Measurements from ENCODE around the gene MLLT6.

MLLT6 gene

GRCh38 chr17:38685491-38685890 is 19.6 kb upstream of the MLLT6 start:
- no peak overlapping the region for H3K4me2 ChIP-seq
- TF ChIP-seq, protein P1, sequence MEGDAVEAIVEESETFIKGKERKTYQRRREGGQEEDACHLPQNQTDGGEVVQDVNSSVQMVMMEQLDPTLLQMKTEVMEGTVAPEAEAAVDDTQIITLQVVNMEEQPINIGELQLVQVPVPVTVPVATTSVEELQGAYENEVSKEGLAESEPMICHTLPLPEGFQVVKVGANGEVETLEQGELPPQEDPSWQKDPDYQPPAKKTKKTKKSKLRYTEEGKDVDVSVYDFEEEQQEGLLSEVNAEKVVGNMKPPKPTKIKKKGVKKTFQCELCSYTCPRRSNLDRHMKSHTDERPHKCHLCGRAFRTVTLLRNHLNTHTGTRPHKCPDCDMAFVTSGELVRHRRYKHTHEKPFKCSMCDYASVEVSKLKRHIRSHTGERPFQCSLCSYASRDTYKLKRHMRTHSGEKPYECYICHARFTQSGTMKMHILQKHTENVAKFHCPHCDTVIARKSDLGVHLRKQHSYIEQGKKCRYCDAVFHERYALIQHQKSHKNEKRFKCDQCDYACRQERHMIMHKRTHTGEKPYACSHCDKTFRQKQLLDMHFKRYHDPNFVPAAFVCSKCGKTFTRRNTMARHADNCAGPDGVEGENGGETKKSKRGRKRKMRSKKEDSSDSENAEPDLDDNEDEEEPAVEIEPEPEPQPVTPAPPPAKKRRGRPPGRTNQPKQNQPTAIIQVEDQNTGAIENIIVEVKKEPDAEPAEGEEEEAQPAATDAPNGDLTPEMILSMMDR (conservative IDR thresholded peaks at IDR 0.05; ENCODE audit: low read depth, low read length), result no peak
- no peak overlapping the region for H3K9ac ChIP-seq

GRCh38 chr17:38687286-38687685 is 17.8 kb upstream of the MLLT6 start:
- Histone ChIP-seq H4K20me1 (ENCODE audit: insufficient read depth) (no peaks in the 10 kb centered on the region), H3K9ac (no peak overlapping the region), H2AFZ (ENCODE audit: low read depth) (no peak overlapping the region), H3K27ac (no peak overlapping the region), H3K36me3 (ENCODE audit: insufficient read depth) (no peaks in the 10 kb centered on the region), H3K4me3 (IDR thresholded peaks at IDR 0.05; ENCODE audit: insufficient read depth, low read depth, low read length) (no peak overlapping the region), H3K27me3 (ENCODE audit: insufficient read depth, low read depth) (no peaks in the 10 kb centered on the region), H3K4me2 (no peak overlapping the region), H3K79me2 (ENCODE audit: insufficient read depth, low read depth) (no peaks in the 10 kb centered on the region), H3K4me1 (ENCODE audit: low read depth, poor library complexity, severe bottlenecking) (no peaks in the 10 kb centered on the region)
- TF ChIP-seq, protein P1 (conservative IDR thresholded peaks at IDR 0.05; ENCODE audit: low read depth, low read length), result no peak

More at GRCh38 chr17:38685491-38685890, 19.6 kb upstream of the MLLT6 start:
- Histone ChIP-seq H3K36me3 (ENCODE audit: insufficient read depth) (no peaks in the 10 kb centered on the region), H3K27ac (no peak overlapping the region), H3K79me2 (ENCODE audit: insufficient read depth, low read depth) (no peaks in the 10 kb centered on the region), H3K4me1 (ENCODE audit: low read depth, poor library complexity, severe bottlenecking) (peaks cover 3% of the 10 kb centered on the region), H2AFZ (ENCODE audit: low read depth) (no peak overlapping the region), H3K4me3 (IDR thresholded peaks at IDR 0.05; ENCODE audit: insufficient read depth, low read depth, low read length) (no peak overlapping the region), H4K20me1 (ENCODE audit: insufficient read depth) (no peaks in the 10 kb centered on the region), H3K27me3 (ENCODE audit: insufficient read depth, low read depth) (no peaks in the 10 kb centered on the region)

DNA sequence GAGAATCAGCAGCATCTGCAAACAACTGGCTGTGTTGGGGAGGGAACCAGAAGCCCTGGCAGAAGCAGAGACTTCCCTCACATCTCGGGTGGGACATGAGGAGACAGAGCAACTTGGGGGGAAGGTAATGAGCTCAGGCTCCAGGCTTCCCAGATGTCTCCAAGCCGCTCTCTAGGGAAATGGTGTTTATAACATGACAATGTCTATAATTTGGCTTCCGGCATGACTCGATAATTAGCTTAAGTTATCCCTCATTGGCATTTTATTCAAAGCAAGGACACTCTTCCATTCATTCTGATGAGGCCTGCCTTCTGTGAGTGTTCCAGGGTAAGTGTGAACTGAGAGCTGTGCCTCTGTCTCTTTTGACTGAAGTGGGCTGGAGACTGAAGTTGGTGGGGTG is 14.7 kb upstream of the MLLT6 start:
- Histone ChIP-seq H3K27ac (no peak overlapping the region), H3K79me2 (ENCODE audit: insufficient read depth, low read depth) (no peaks in the 10 kb centered on the region)
- TF ChIP-seq, protein P1 (conservative IDR thresholded peaks at IDR 0.05; ENCODE audit: low read depth, low read length), result no peak

DNA sequence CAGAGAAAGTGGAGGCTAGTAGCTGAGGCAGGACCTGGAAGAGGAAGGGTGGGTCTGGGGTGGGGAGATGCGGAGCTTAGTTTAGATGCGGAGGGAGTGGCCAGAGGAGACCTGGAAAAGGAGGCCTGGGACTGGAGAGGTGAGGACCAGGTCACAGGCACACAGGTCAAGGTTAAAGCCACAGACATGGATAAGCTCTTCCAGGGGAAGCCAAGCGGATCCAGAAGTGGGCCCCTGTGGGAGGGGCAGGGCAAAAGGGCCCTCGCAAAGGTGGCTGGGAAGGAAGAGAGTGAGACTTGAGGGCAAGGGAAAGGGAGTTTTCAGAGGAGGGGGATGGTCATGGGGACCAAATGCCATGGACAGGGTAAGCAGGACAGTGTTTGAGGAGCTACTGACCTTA is 13.9 kb upstream of the MLLT6 start:
- H3K4me3 ChIP-seq (IDR thresholded peaks at IDR 0.05; ENCODE audit: insufficient read depth, low read depth, low read length), result no peak overlapping the region
- H3K79me2 ChIP-seq (ENCODE audit: insufficient read depth, low read depth), result no peaks in the 10 kb centered on the region
- TF ChIP-seq, protein P1 (conservative IDR thresholded peaks at IDR 0.05; ENCODE audit: low read depth, low read length), result no peak
- no peaks in the 10 kb centered on the region for H4K20me1 ChIP-seq (ENCODE audit: insufficient read depth)
- H2AFZ ChIP-seq (ENCODE audit: low read depth), result no peak overlapping the region
- H3K9ac ChIP-seq, result no peak overlapping the region
- no peak overlapping the region for H3K4me2 ChIP-seq
- no peaks in the 10 kb centered on the region for H3K4me1 ChIP-seq (ENCODE audit: low read depth, poor library complexity, severe bottlenecking)
- H3K27me3 ChIP-seq (ENCODE audit: insufficient read depth, low read depth), result no peaks in the 10 kb centered on the region
- no peaks in the 10 kb centered on the region for H3K36me3 ChIP-seq (ENCODE audit: insufficient read depth)
- no peak overlapping the region for H3K27ac ChIP-seq

More for the DNA sequence above, 14.7 kb upstream of the MLLT6 start:
- H3K4me3 ChIP-seq (IDR thresholded peaks at IDR 0.05; ENCODE audit: insufficient read depth, low read depth, low read length), result no peak overlapping the region
- no peaks in the 10 kb centered on the region for H3K36me3 ChIP-seq (ENCODE audit: insufficient read depth)
- H3K9ac ChIP-seq, result no peak overlapping the region
- H4K20me1 ChIP-seq (ENCODE audit: insufficient read depth), result no peaks in the 10 kb centered on the region
- H2AFZ ChIP-seq (ENCODE audit: low read depth), result no peak overlapping the region
- H3K4me1 ChIP-seq (ENCODE audit: low read depth, poor library complexity, severe bottlenecking), result no peaks in the 10 kb centered on the region
- no peak overlapping the region for H3K4me2 ChIP-seq
- H3K27me3 ChIP-seq (ENCODE audit: insufficient read depth, low read depth), result no peaks in the 10 kb centered on the region

Measured in KMS-11 (cell line).